A549 (cell line): ENCODE measurements around the gene BTBD10. TPM values are rescaled to one million over a fixed set of nuclear protein-coding genes. Genes with fewer than 3 reads are reported as not detected.

Experiments
- ATAC-seq, 2 experiments: fragments of 200-7000 bp in 1 of 2; fragments of >200 bp in 1 of 2; cut with Nextera tagmentation in 1 of 2; cut with Tn5 transposase in 1 of 2; 3 replicates each; pipeline versions ENCODE4 v1.8.0 to v1.9.1; 2018 to 2020; ENCODE audit warnings: mild to moderate bottlenecking in 1 of 2, moderate library complexity in 1 of 2
- CTCF ChIA-PET: fragments of 300-600 bp; sonication (Branson Sonifier 250); formaldehyde crosslinking; extraction: SDS; loops from one replicate; lab custom pipeline; 2021; ENCODE audit warnings: antibody characterized with exemption, inconsistent platforms; lab: Yijun Ruan, JAX
- POLR2A ChIA-PET: fragments of 350-600 bp; formaldehyde crosslinking; extraction: SDS; loops from one replicate; lab custom pipeline; 2021; ENCODE audit warnings: antibody characterized with exemption, inconsistent platforms; lab: Yijun Ruan, JAX
- DNase-seq, 2 experiments: peaks; one replicate each; pipeline versions ENCODE4 v3.0.0 to v3.0.0-alpha.2; 2011 to 2016; ENCODE audit warnings: low read depth in 1 of 2, low spot score in 1 of 2
- FAIRE-seq: peaks from 2 replicates; lab custom pipeline; 2011; peaks lifted over from hg19 to GRCh38; lab: Jason Lieb, UNC
- H3K27ac ChIP-seq, 2 experiments: fragments of >200 bp; sonication (Bioruptor Twin); formaldehyde crosslinking; 3 replicates each; pipeline ENCODE4 v1.5.1; 2016 to 2017
- H3K4me1 ChIP-seq: fragments of >200 bp; sonication (Bioruptor Twin); formaldehyde crosslinking; 3 replicates; pipeline ENCODE4 v1.6.1; 2016
- H3K4me2 ChIP-seq: fragments of >200 bp; sonication (Bioruptor Twin); formaldehyde crosslinking; 3 replicates; pipeline ENCODE4 v1.6.1; 2016
- H3K4me3 ChIP-seq: fragments of >200 bp; sonication (Bioruptor Twin); formaldehyde crosslinking; 3 replicates; pipeline ENCODE4 v1.5.1; 2016
- H3K9me3 ChIP-seq: fragments of >200 bp; sonication (Bioruptor Twin); formaldehyde crosslinking; 3 replicates; pipeline ENCODE4 v1.6.1; 2016
- BHLHE40 ChIP-seq: IDR thresholded peaks from 2 replicates; pipeline ENCODE4 v1.6.1; 2012; ENCODE audit warnings: low read depth, low read length, inconsistent platforms
- CBX2 ChIP-seq: fragments of 200-600 bp; sonication (generic); IDR thresholded peaks from 2 replicates; pipeline ENCODE4 v1.6.1; 2016; ENCODE audit warnings: low read depth, mild to moderate bottlenecking, borderline replicate concordance
- CBX8 ChIP-seq: fragments of 200-600 bp; sonication (generic); IDR thresholded peaks from 2 replicates; pipeline ENCODE4 v1.6.1; 2016
- CEBPB ChIP-seq, 2 experiments: fragments of >200 bp in 1 of 2; sonication (Bioruptor Twin) in 1 of 2; formaldehyde crosslinking in 1 of 2; IDR thresholded peaks; 2 replicates each; pipeline ENCODE4 v1.6.1; 2012 to 2016
- CHD2 ChIP-seq: fragments of 150-350 bp; IDR thresholded peaks from 2 replicates; pipeline ENCODE4 v1.6.1; 2014; ENCODE audit warnings: low read length; ENCODE audit not compliant: partially characterized antibody
- EP300 ChIP-seq, 2 experiments: fragments of >200 bp; sonication (Bioruptor Twin); formaldehyde crosslinking; IDR thresholded peaks; 2 replicates in 1 of 2; 3 replicates in 1 of 2; pipeline ENCODE4 v1.6.1; 2016 to 2017
- ESRRA ChIP-seq: fragments of 150-350 bp; IDR thresholded peaks from 2 replicates; pipeline ENCODE4 v1.6.1; 2014; ENCODE audit warnings: mild to moderate bottlenecking, low read length, borderline replicate concordance
- FOSB ChIP-seq: fragments of 250-450 bp; sonication (Bioruptor Pico); IDR thresholded peaks from 2 replicates; pipeline ENCODE4 v1.5.0; 2020; ENCODE audit warnings: mild to moderate bottlenecking, moderate library complexity
- HDAC2 ChIP-seq: fragments of 200-600 bp; sonication (generic); IDR thresholded peaks from 2 replicates; pipeline ENCODE4 v1.6.1; 2016
- HOXB13 ChIP-seq: fragments of 250-450 bp; sonication (Bioruptor Pico); IDR thresholded peaks from 2 replicates; pipeline ENCODE4 v1.5.0; 2020; ENCODE audit warnings: low read depth, mild to moderate bottlenecking, moderate library complexity
- HOXB5 ChIP-seq: fragments of 250-450 bp; sonication (Bioruptor Pico); IDR thresholded peaks from 2 replicates; pipeline ENCODE4 v1.5.0; 2020; ENCODE audit warnings: mild to moderate bottlenecking, moderate library complexity
- KDM1A ChIP-seq: fragments of 200-600 bp; sonication (generic); IDR thresholded peaks from 2 replicates; pipeline ENCODE4 v1.6.1; 2016; ENCODE audit warnings: low read depth, mild to moderate bottlenecking
- NFE2L2 ChIP-seq: fragments of 150-350 bp; conservative IDR thresholded peaks from 2 replicates; pipeline ENCODE4 v1.6.1; 2014; ENCODE audit warnings: low read length
- PHF8 ChIP-seq: fragments of 200-600 bp; sonication (generic); IDR thresholded peaks from 2 replicates; pipeline ENCODE4 v1.6.1; 2016; ENCODE audit warnings: low read depth, mild to moderate bottlenecking, antibody characterized with exemption, moderate library complexity, borderline replicate concordance
- RAD21 ChIP-seq, 2 experiments: fragments of >200 bp in 1 of 2; sonication (Bioruptor Twin) in 1 of 2; formaldehyde crosslinking in 1 of 2; IDR thresholded peaks in 1 of 2; conservative IDR thresholded peaks in 1 of 2; 2 replicates in 1 of 2; 3 replicates in 1 of 2; pipeline ENCODE4 v1.6.1; 2012 to 2018; ENCODE audit warnings: inconsistent platforms in 1 of 2
- TFCP2L1 ChIP-seq: fragments of 250-450 bp; sonication (Bioruptor Pico); IDR thresholded peaks from 2 replicates; pipeline ENCODE4 v1.5.0; 2021; ENCODE audit warnings: mild to moderate bottlenecking
- TP53 ChIP-seq: fragments of 250-450 bp; sonication (Bioruptor Pico); IDR thresholded peaks from 2 replicates; pipeline ENCODE4 v1.5.0; 2021; ENCODE audit warnings: mild to moderate bottlenecking, moderate library complexity
- ZFP36 ChIP-seq: fragments of 450-650 bp; IDR thresholded peaks from 2 replicates; pipeline ENCODE4 v1.6.1; 2014; ENCODE audit warnings: borderline replicate concordance; ENCODE audit not compliant: partially characterized antibody
- WGBS: methylation state at CpG from one replicate; pipeline ENCODE4 v1.1.6; 2017; ENCODE audit errors: missing lambda C conversion rate; 5-methylcytosine and 5-hydroxymethylcytosine counted together
- polyA plus RNA-seq, 4 experiments: library from polyadenylated mRNA; depleted of rRNA in 3 of 4; stranded (reverse); fragments of >200 nt; fragmentation: RNase III in 1 of 4; extraction: RNeasy Plus Mini Kit Qiagen cat#74134 plus additional on column Dnase treatment in 1 of 4; gene quantifications; 2 replicates in 3 of 4; 3 replicates in 1 of 4; pipeline ENCODE4 v1.2.3, GENCODE V29; 2011 to 2017
- TF ChIP-seq, protein P1 (sequence below): fragments of >200 bp; sonication (Bioruptor Twin); formaldehyde crosslinking; IDR thresholded peaks from 3 replicates; pipeline ENCODE4 v1.6.1; 2016
- TF ChIP-seq, protein P2 (sequence below): fragments of 450-650 bp; IDR thresholded peaks from 2 replicates; pipeline ENCODE4 v1.6.1; 2014; ENCODE audit warnings: antibody characterized with exemption
- TF ChIP-seq, protein P3 (sequence below): fragments of 250-450 bp; sonication (Bioruptor Pico); IDR thresholded peaks from 2 replicates; pipeline ENCODE4 v1.5.0; 2020; ENCODE audit warnings: low read depth, mild to moderate bottlenecking, moderate library complexity
- TF ChIP-seq, protein P4 (sequence below): fragments of 250-450 bp; sonication (Bioruptor Pico); IDR thresholded peaks from 2 replicates; pipeline ENCODE4 v1.5.0; 2021; ENCODE audit warnings: mild to moderate bottlenecking, moderate library complexity, borderline replicate concordance

The BTBD10 gene
- polyA plus RNA-seq, 2 of the 4 experiments (the other 2 are of a cell fraction): 33.7 to 54.2 TPM

DNA sequence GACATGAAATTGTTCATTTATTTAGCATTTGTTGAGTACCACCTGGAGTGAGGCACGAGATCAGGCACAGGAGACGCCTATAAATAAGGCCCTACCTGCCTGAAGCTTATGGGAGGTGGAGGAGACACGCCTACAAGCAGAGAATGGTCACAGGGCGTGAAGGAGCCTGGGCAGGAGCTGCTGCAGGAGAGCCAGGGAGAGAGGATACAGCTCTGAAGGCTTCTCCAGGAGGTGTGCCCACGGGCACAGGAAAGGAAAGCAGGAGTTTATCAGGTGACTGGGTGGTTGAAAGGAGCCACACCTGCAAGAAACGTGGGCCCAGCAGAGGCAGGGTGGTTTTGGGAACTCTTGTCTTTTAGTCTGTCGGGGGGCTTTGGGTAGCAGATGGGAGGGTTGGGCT is 115.1 kb downstream of the BTBD10 start:
- ATAC-seq (no peak), DNase-seq (no peak), FAIRE-seq (no peak)
- Histone ChIP-seq H3K4me3 (no peak overlapping the region), H3K4me1 (peaks cover 15% of the 10 kb centered on the region), H3K27ac (no peak overlapping the region), H3K4me2 (no peak overlapping the region), H3K9me3 (no peaks in the 10 kb centered on the region)
- ChIA-PET POLR2A (no interaction called here), CTCF (interaction anchor here (0.5 to 6.1 kb wide), 4 partner anchors 14 to 1028 kb away, joined by 3 to 287 read pairs (median 36); no protein-coding TSS in a partner anchor)
- 86% methylated on average over 7 of the region's 7 CpGs for WGBS
- TF ChIP-seq, protein P1, sequence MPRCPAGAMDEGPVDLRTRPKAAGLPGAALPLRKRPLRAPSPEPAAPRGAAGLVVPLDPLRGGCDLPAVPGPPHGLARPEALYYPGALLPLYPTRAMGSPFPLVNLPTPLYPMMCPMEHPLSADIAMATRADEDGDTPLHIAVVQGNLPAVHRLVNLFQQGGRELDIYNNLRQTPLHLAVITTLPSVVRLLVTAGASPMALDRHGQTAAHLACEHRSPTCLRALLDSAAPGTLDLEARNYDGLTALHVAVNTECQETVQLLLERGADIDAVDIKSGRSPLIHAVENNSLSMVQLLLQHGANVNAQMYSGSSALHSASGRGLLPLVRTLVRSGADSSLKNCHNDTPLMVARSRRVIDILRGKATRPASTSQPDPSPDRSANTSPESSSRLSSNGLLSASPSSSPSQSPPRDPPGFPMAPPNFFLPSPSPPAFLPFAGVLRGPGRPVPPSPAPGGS: no peak
- no peak for TF ChIP-seq HOXB13 (CRISPR knock-in tag)
- no peak for TF ChIP-seq TP53 (CRISPR knock-in tag)
- no peak for TF ChIP-seq ZFP36
- no peak for TF ChIP-seq RAD21 (conservative IDR thresholded peaks at IDR 0.05 in 1 of 2, IDR thresholded peaks at IDR 0.05 in 1 of 2)
- TF ChIP-seq TFCP2L1 (CRISPR knock-in tag): no peak
- TF ChIP-seq, protein P2, sequence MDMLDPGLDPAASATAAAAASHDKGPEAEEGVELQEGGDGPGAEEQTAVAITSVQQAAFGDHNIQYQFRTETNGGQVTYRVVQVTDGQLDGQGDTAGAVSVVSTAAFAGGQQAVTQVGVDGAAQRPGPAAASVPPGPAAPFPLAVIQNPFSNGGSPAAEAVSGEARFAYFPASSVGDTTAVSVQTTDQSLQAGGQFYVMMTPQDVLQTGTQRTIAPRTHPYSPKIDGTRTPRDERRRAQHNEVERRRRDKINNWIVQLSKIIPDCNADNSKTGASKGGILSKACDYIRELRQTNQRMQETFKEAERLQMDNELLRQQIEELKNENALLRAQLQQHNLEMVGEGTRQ: no peak

DNA sequence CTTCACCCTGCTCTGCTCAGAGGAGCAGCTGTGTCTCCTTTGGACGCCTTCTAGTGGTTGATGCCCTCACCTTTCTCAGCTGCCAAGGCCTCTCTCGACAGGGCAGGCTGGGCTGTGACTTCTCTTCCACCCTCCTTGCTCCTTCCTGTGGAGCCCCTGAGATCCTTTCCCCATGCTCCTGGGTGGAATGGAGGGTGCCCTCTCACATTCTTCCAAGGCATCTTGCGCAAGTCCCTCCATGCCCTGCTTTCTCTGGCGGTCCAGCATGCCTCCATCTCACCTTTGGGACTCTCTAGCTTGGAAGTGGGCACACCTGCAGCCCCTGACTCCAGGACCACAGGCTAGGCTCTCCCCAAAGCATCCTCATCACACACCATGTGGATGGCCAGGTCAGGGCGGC is 116.6 kb downstream of the BTBD10 start:
- DNase-seq (no peak), FAIRE-seq (no peak), ATAC-seq (no peak)
- no peak for TF ChIP-seq HOXB5 (CRISPR knock-in tag)
- peak; percentile 6 to 39; a peak in 1 of 4 replicates for TF ChIP-seq CEBPB (IDR thresholded peaks at IDR 0.05)
- H3K27ac ChIP-seq: no peak overlapping the region
- H3K4me2 ChIP-seq: no peak overlapping the region
- 84% methylated on average over 5 of the region's 5 CpGs for WGBS
- H3K4me3 ChIP-seq: no peak overlapping the region
- no peaks in the 10 kb centered on the region for H3K9me3 ChIP-seq
- H3K4me1 ChIP-seq: peaks cover 27% of the 10 kb centered on the region
- ChIA-PET POLR2A (no interaction called here), CTCF (interaction anchor here (1.1 to 6.1 kb wide), 5 partner anchors 9 to 134 kb away, joined by 4 to 287 read pairs (median 31); no protein-coding TSS in a partner anchor)

DNA sequence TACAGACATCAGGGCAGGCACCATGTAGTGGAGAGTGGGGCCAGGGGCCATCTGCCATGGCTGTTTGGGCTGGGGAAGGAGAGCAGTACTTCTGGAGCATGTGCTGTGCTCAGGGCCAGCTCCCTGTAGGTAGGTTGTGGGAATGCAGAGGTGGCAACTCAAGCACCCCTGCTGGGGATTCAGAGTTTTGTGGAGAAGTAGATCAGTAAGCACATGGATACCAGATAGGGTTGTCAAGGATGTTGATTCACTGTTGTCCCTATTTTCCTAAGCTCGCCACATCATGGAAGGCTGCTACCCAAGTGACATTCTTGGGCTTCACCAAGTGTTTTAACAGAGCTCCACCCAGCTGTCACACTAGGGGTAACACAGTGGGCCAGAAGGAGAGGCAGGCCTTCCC is 118.2 kb downstream of the BTBD10 start:
- Histone ChIP-seq H3K27ac (peak overlapping the region in 1 of 2 experiments; percentile 32; a peak in 3 of 6 replicates), H3K4me2 (no peak overlapping the region), H3K9me3 (no peaks in the 10 kb centered on the region), H3K4me3 (no peak overlapping the region), H3K4me1 (peaks cover 44% of the 10 kb centered on the region)
- ChIA-PET POLR2A (no interaction called here), CTCF (interaction anchor here (0.9 to 6.1 kb wide), 25 partner anchors 9 to 383 kb away, joined by 3 to 287 read pairs (median 6); no protein-coding TSS in a partner anchor)
- no peak for DNase-seq
- 94% methylated on average over 1 of the region's 1 CpG for WGBS
- no peak for TF ChIP-seq HDAC2
- TF ChIP-seq CEBPB (IDR thresholded peaks at IDR 0.05): no peak
- no peak for TF ChIP-seq CHD2
- TF ChIP-seq EP300 (IDR thresholded peaks at IDR 0.05): no peak
- TF ChIP-seq NFE2L2: no peak
- TF ChIP-seq TFCP2L1 (CRISPR knock-in tag): no peak
- TF ChIP-seq, protein P3, sequence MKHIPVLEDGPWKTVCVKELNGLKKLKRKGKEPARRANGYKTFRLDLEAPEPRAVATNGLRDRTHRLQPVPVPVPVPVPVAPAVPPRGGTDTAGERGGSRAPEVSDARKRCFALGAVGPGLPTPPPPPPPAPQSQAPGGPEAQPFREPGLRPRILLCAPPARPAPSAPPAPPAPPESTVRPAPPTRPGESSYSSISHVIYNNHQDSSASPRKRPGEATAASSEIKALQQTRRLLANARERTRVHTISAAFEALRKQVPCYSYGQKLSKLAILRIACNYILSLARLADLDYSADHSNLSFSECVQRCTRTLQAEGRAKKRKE (CRISPR knock-in tag): no peak
- TF ChIP-seq CBX2: no peak
- TF ChIP-seq, protein P4, sequence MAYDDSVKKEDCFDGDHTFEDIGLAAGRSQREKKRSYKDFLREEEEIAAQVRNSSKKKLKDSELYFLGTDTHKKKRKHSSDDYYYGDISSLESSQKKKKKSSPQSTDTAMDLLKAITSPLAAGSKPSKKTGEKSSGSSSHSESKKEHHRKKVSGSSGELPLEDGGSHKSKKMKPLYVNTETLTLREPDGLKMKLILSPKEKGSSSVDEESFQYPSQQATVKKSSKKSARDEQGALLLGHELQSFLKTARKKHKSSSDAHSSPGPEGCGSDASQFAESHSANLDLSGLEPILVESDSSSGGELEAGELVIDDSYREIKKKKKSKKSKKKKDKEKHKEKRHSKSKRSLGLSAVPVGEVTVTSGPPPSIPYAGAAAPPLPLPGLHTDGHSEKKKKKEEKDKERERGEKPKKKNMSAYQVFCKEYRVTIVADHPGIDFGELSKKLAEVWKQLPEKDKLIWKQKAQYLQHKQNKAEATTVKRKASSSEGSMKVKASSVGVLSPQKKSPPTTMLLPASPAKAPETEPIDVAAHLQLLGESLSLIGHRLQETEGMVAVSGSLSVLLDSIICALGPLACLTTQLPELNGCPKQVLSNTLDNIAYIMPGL: no peak
- TF ChIP-seq CBX8: no peak
- TF ChIP-seq ESRRA: no peak
- TF ChIP-seq HOXB5 (CRISPR knock-in tag): no peak
- TF ChIP-seq KDM1A: no peak
- TF ChIP-seq BHLHE40: no peak
- TF ChIP-seq RAD21 (conservative IDR thresholded peaks at IDR 0.05 in 1 of 2, IDR thresholded peaks at IDR 0.05 in 1 of 2): no peak
- no peak for TF ChIP-seq HOXB13 (CRISPR knock-in tag)
- TF ChIP-seq FOSB: no peak
- no peak for TF ChIP-seq PHF8
- TF ChIP-seq, protein P1: no peak
- FAIRE-seq: no peak
- peak; percentile 31 to 57; a peak in 4 of 6 replicates for ATAC-seq
